OCI-LY7 (cell line): ENCODE data around the gene PITPNC1. TPM values are rescaled to one million over a fixed set of nuclear protein-coding genes. Genes with fewer than 3 reads are reported as not detected.

ENCODE experiments used
- BruUV-seq: library from RNA; stranded (reverse); fragments of 400-500 nt; replicated peaks from 2 replicates; lab custom pipeline; 2021; lab: Mats Ljungman, UMichigan
- CTCF ChIA-PET: fragments of 300-600 bp; sonication (Branson Sonifier 250); formaldehyde crosslinking; loops from one replicate; lab custom pipeline; 2022; ENCODE audit warnings: antibody characterized with exemption; ENCODE audit not compliant: unreplicated experiment; lab: Charles Lee
- POLR2A ChIA-PET: fragments of 300-600 bp; sonication (Branson Sonifier 250); formaldehyde crosslinking; loops from one replicate; lab custom pipeline; 2022; ENCODE audit warnings: antibody characterized with exemption; lab: Charles Lee
- DNase-seq: peaks from one replicate; pipeline ENCODE4 v3.0.0-alpha.2; 2015; ENCODE audit warnings: low spot score
- H2AFZ ChIP-seq: fragments of 200-600 bp; sonication (generic), shearing (Covaris generic); 2 replicates; pipeline ENCODE4 v1.6.1; 2014; ENCODE audit warnings: mild to moderate bottlenecking, antibody characterized with exemption, low read length, moderate library complexity
- H3K27ac ChIP-seq: fragments of 200-600 bp; sonication (generic); 2 replicates; pipeline ENCODE4 v1.5.1; 2014; ENCODE audit warnings: mixed run types, low read depth, mild to moderate bottlenecking, moderate library complexity, low read length, inconsistent platforms; ENCODE audit not compliant: poor library complexity, severe bottlenecking
- H3K36me3 ChIP-seq: fragments of 200-600 bp; sonication (generic); 2 replicates; pipeline ENCODE4 v1.6.1; 2014; ENCODE audit warnings: mild to moderate bottlenecking, antibody characterized with exemption, low read length, moderate library complexity, mixed read lengths; ENCODE audit not compliant: insufficient read depth
- H3K4me1 ChIP-seq: fragments of 200-600 bp; sonication (generic); 2 replicates; pipeline ENCODE4 v1.5.1; 2014; ENCODE audit warnings: mild to moderate bottlenecking, low read length; ENCODE audit not compliant: insufficient read depth, poor library complexity, severe bottlenecking
- H3K4me2 ChIP-seq: fragments of 200-600 bp; sonication (generic); 2 replicates; pipeline ENCODE4 v1.6.1; 2014; ENCODE audit warnings: mild to moderate bottlenecking, low read length
- H3K4me3 ChIP-seq: fragments of 200-600 bp; sonication (generic); 2 replicates; pipeline ENCODE4 v1.5.1; 2014; ENCODE audit warnings: mild to moderate bottlenecking, low read depth, low read length; ENCODE audit not compliant: poor library complexity, severe bottlenecking
- H3K79me2 ChIP-seq: fragments of 200-600 bp; sonication (generic); 2 replicates; pipeline ENCODE4 v1.6.1; 2016; ENCODE audit warnings: low read depth, mild to moderate bottlenecking, low read length, moderate library complexity, mixed read lengths; ENCODE audit not compliant: insufficient read depth
- H3K9me2 ChIP-seq: fragments of 200-600 bp; sonication (generic); 2 replicates; pipeline ENCODE4 v1.6.1; 2016; ENCODE audit warnings: mild to moderate bottlenecking, low read length, mixed read lengths; ENCODE audit not compliant: insufficient read depth
- H3K9me3 ChIP-seq: fragments of 200-600 bp; sonication (generic); 2 replicates; pipeline ENCODE4 v1.6.1; 2014; ENCODE audit warnings: mild to moderate bottlenecking, mixed run types, low read length, mixed read lengths
- H4K20me1 ChIP-seq: fragments of 200-600 bp; sonication (generic); 2 replicates; pipeline ENCODE4 v1.6.1; 2014; ENCODE audit warnings: mild to moderate bottlenecking, antibody characterized with exemption, low read length, moderate library complexity, mixed read lengths; ENCODE audit not compliant: insufficient read depth
- EZH2phosphoT487 ChIP-seq: fragments of 200-600 bp; sonication (generic); IDR thresholded peaks from 2 replicates; pipeline ENCODE4 v1.6.1; 2018; ENCODE audit warnings: low read depth, borderline replicate concordance, mild to moderate bottlenecking, mixed run types, antibody characterized with exemption, low read length, moderate library complexity, mixed read lengths
- intact Hi-C: fragments of 100-400 bp; cut with micrococcal nuclease; formaldehyde crosslinking; loops from one replicate; pipeline ENCODE4 v1.10.0; 2022; ENCODE audit not compliant: unreplicated experiment
- total RNA-seq, 2 experiments: library from RNA; depleted of rRNA in 1 of 2; stranded (reverse); fragments of >200 nt in 1 of 2; shearing (Covaris generic) in 1 of 2; gene quantifications; 2 replicates each; pipeline ENCODE4 v1.2.3, GENCODE V29; 2014 to 2022
- TF ChIP-seq, protein P1 (sequence below): fragments of 200-600 bp; sonication (generic); conservative IDR thresholded peaks from 2 replicates; pipeline ENCODE4 v1.5.1; 2014; ENCODE audit warnings: mild to moderate bottlenecking, antibody characterized with exemption, low read length, moderate library complexity, mixed read lengths

PITPNC1 gene
- total RNA-seq, 2 experiments from 2014 or later: 14.3 to 21.1 TPM

DNA sequence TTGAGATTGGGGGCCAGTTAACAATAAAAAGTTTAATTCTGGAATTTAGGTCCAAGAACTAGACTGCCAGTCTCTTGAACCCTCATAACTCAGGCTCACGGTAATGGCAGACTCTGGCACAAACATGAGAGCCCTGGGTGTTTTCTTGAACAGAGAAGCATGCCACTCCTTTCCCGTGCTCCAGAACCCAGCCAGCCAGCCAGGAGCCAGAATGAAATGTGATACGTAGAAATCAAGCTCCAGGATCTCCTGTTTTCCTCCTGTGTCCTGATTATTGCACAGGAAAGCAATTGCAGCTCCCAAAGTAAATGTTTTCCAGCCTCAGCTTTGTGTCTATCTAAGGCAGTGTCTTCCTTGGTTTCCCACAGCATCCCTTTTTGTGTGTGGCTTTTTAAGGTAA, 294.4 kb downstream of the PITPNC1 start:
- no peak overlapping the region for H3K4me3 ChIP-seq
- no TSS peak for BruUV-seq
- ChIA-PET POLR2A (interaction anchor here (1.1 kb wide), 1 partner anchor 24 kb away, joined by 6 read pairs; no protein-coding TSS in a partner anchor), CTCF (no interaction called here)
- no peaks in the 10 kb centered on the region for H3K79me2 ChIP-seq
- H3K4me1 ChIP-seq: no peaks in the 10 kb centered on the region
- TF ChIP-seq, protein P1, sequence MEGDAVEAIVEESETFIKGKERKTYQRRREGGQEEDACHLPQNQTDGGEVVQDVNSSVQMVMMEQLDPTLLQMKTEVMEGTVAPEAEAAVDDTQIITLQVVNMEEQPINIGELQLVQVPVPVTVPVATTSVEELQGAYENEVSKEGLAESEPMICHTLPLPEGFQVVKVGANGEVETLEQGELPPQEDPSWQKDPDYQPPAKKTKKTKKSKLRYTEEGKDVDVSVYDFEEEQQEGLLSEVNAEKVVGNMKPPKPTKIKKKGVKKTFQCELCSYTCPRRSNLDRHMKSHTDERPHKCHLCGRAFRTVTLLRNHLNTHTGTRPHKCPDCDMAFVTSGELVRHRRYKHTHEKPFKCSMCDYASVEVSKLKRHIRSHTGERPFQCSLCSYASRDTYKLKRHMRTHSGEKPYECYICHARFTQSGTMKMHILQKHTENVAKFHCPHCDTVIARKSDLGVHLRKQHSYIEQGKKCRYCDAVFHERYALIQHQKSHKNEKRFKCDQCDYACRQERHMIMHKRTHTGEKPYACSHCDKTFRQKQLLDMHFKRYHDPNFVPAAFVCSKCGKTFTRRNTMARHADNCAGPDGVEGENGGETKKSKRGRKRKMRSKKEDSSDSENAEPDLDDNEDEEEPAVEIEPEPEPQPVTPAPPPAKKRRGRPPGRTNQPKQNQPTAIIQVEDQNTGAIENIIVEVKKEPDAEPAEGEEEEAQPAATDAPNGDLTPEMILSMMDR: no peak
- TF ChIP-seq EZH2phosphoT487: no peak
- no peak overlapping the region for H3K27ac ChIP-seq
- H3K9me2 ChIP-seq: no peaks in the 10 kb centered on the region
- H2AFZ ChIP-seq: no peak overlapping the region
- no peak overlapping the region for H3K4me2 ChIP-seq
- H3K9me3 ChIP-seq: no peaks in the 10 kb centered on the region; the same call in 1 of the 2 replicates
- DNase-seq: no peak
- intact Hi-C loops: no loop called here
- H3K36me3 ChIP-seq: no peaks in the 10 kb centered on the region
- H4K20me1 ChIP-seq: no peaks in the 10 kb centered on the region

DNA sequence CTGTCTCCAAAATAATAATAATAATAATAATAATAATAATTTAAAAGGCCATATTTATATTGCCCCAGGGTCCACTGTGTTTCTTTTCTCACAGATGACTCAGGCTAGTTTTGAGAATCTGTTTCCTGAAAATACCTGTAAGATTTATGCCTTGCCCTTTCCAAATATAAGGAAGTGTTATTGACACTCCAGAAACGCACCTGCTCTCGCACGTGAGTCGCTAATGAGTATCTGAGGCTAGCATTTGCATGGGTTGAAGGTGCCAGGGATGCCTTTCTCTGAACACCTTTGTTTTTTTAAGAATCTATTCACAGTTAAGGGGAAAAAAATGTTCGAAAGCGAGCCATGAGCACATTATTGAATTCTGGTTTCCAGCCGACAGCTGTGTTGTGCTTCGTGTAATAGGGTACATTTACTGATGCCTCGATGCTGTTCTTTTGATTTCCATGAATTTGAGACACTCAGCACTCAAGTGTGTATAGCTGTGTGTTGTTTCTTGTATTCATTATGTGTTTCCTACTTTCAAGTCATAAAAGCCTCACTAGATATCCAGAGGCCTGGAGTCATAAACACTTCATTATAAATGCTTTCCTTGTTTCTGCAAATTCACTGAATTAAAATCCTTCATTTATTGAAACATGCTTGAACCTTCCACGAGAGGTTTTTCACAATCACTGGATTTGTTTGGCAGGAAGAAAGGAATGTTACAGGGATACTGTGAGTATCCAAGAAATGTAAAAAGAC, 295.7 kb downstream of the PITPNC1 start:
- no peaks in the 10 kb centered on the region; the same call in 1 of the 2 replicates for H3K9me3 ChIP-seq
- no peak overlapping the region for H3K27ac ChIP-seq
- H3K79me2 ChIP-seq: no peaks in the 10 kb centered on the region
- BruUV-seq: no TSS peak
- H3K4me2 ChIP-seq: no peak overlapping the region
- no peaks in the 10 kb centered on the region for H3K36me3 ChIP-seq
- no peak overlapping the region for H2AFZ ChIP-seq
- H3K4me1 ChIP-seq: no peaks in the 10 kb centered on the region
- DNase-seq: no peak
- CTCF ChIA-PET: no interaction called here
- TF ChIP-seq, protein P1: no peak
- TF ChIP-seq EZH2phosphoT487: no peak
- POLR2A ChIA-PET: no interaction called here
- intact Hi-C loops: no loop called here
- no peaks in the 10 kb centered on the region for H3K9me2 ChIP-seq
- no peak overlapping the region for H3K4me3 ChIP-seq
- H4K20me1 ChIP-seq: no peaks in the 10 kb centered on the region

DNA sequence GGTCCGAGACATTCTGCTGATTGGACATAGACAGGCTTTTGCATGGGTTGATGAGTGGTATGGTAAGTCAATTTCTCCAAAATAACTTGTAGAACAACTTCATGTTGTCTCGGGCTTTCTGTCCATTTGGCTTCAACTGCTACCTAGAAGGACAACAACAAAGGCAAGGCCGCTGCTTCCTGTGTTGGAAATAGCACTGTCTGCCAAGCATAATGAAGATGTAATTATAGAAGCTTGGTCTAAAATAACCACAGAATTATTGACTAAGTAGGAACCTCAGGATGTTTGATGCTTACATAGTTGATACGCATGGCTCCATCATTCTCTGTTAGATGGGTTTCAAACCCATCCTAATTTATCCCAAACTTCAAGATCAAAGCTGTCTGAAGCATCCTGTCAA, 298.4 kb downstream of the PITPNC1 start:
- Histone ChIP-seq H3K4me3 (no peak overlapping the region), H3K79me2 (no peaks in the 10 kb centered on the region), H3K4me1 (peaks cover 4% of the 10 kb centered on the region), H3K36me3 (no peaks in the 10 kb centered on the region), H3K9me3 (no peaks in the 10 kb centered on the region), H3K9me2 (no peaks in the 10 kb centered on the region), H4K20me1 (no peaks in the 10 kb centered on the region), H3K4me2 (no peak overlapping the region), H2AFZ (no peak overlapping the region), H3K27ac (no peak overlapping the region)
- intact Hi-C loops: no loop called here
- ChIA-PET POLR2A (interaction anchor here (0.6 kb wide), 1 partner anchor 66 kb away, joined by 3 read pairs; no protein-coding TSS in a partner anchor), CTCF (no interaction called here)
- TF ChIP-seq, protein P1: no peak
- TF ChIP-seq EZH2phosphoT487: no peak
- no peak for DNase-seq
- BruUV-seq: no TSS peak
